Neutrophil (primary cell): Measurements from ENCODE around the gene ATP8B4.
"Not testable (repeated sequence)": the region's sequence is repeated elsewhere in the genome, so short reads cannot be mapped to it uniquely, and the experiment has no call there.

Source experiments
- H3K27ac ChIP-seq: fragments of 200-600 bp; sonication (generic); 2 replicates; pipeline ENCODE4 v1.5.1; 2016; ENCODE audit warnings: mild to moderate bottlenecking, moderate library complexity
- H3K27me3 ChIP-seq: fragments of 200-600 bp; sonication (generic); 2 replicates; pipeline ENCODE4 v1.6.0; 2016; ENCODE audit warnings: mild to moderate bottlenecking
- H3K36me3 ChIP-seq: fragments of 200-600 bp; sonication (generic); 2 replicates; pipeline ENCODE4 v1.5.1; 2017
- H3K4me1 ChIP-seq, 2 experiments: fragments of 200-600 bp in 1 of 2; sonication (generic) in 1 of 2; 1 replicate in 1 of 2; 2 replicates in 1 of 2; pipeline versions ENCODE4 v1.5.1 to v1.6.1; 2013 to 2016; ENCODE audit warnings: low read depth in 1 of 2, low read length in 1 of 2, mild to moderate bottlenecking in 1 of 2, moderate library complexity in 1 of 2; ENCODE audit not compliant: control insufficient read depth in 1 of 2, insufficient read depth in 1 of 2
- H3K4me3 ChIP-seq, 2 experiments: fragments of 200-600 bp in 1 of 2; sonication (generic) in 1 of 2; 1 replicate in 1 of 2; 2 replicates in 1 of 2; pipeline ENCODE4 v1.5.1; 2013 to 2016; ENCODE audit warnings: low read depth in 1 of 2, low read length in 1 of 2, mild to moderate bottlenecking in 1 of 2, moderate library complexity in 1 of 2
- H3K9me3 ChIP-seq: fragments of 200-600 bp; sonication (generic); 2 replicates; pipeline ENCODE4 v1.5.1; 2016
- TF ChIP-seq, protein P1 (sequence below): fragments of 200-600 bp; sonication (generic); IDR thresholded peaks from 2 replicates; pipeline ENCODE4 v1.5.1; 2016; ENCODE audit warnings: antibody characterized with exemption

ATP8B4 gene

DNA sequence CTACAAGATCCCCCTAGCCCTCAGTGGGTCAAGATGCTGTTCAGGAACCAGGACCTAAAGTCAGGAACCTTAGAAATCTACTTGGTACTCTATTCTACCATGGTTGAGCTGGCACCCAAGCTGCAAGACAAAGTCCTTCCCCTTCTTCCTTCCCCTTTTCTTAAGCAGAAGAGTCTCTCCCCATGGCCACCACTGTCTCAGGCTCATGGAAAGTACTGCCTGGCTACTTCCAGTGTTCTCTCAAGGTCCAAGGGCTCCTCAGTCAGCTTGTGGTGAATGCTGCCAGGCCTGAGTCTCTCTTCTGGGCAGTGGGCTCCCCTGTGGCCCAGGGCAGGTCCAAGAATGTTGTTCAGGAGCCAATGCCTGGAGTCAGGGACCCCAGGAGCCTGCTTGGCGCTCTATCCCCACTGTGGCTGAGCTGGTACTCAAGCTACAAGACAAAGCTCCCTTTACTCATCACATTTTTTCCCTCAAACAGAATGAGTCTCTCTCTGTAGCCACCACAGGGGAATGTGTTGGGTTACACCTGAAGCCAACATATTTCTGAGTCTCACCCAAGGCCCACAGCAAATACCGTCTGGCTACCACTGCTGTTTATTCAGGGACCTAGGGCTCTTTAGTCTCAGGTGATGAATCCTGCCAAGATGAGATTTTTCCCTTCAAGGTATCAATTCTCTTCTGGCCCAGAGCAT is 44.8 kb upstream of the ATP8B4 start:
- peak overlapping the region; percentile 45 for H3K27ac ChIP-seq
- H3K36me3 ChIP-seq, result no peaks in the 10 kb centered on the region
- no peaks in the 10 kb centered on the region for H3K9me3 ChIP-seq
- no peaks in the 10 kb centered on the region for H3K27me3 ChIP-seq
- TF ChIP-seq, protein P1, sequence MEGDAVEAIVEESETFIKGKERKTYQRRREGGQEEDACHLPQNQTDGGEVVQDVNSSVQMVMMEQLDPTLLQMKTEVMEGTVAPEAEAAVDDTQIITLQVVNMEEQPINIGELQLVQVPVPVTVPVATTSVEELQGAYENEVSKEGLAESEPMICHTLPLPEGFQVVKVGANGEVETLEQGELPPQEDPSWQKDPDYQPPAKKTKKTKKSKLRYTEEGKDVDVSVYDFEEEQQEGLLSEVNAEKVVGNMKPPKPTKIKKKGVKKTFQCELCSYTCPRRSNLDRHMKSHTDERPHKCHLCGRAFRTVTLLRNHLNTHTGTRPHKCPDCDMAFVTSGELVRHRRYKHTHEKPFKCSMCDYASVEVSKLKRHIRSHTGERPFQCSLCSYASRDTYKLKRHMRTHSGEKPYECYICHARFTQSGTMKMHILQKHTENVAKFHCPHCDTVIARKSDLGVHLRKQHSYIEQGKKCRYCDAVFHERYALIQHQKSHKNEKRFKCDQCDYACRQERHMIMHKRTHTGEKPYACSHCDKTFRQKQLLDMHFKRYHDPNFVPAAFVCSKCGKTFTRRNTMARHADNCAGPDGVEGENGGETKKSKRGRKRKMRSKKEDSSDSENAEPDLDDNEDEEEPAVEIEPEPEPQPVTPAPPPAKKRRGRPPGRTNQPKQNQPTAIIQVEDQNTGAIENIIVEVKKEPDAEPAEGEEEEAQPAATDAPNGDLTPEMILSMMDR, result no peak
- H3K4me1 ChIP-seq, result peaks cover 8 to 12% of the 10 kb centered on the region in 2 experiments
- H3K4me3 ChIP-seq, result no peak overlapping the region

GRCh38 chr15:50162969-50163718 is 44.1 kb upstream of the ATP8B4 start:
- Histone ChIP-seq H3K27me3 (no peaks in the 10 kb centered on the region), H3K36me3 (no peaks in the 10 kb centered on the region), H3K27ac (peak overlapping the region; percentile 45), H3K9me3 (no peaks in the 10 kb centered on the region), H3K4me3 (no peak overlapping the region), H3K4me1 (peaks cover 8 to 12% of the 10 kb centered on the region in 2 experiments)
- TF ChIP-seq, protein P1, result no peak

DNA sequence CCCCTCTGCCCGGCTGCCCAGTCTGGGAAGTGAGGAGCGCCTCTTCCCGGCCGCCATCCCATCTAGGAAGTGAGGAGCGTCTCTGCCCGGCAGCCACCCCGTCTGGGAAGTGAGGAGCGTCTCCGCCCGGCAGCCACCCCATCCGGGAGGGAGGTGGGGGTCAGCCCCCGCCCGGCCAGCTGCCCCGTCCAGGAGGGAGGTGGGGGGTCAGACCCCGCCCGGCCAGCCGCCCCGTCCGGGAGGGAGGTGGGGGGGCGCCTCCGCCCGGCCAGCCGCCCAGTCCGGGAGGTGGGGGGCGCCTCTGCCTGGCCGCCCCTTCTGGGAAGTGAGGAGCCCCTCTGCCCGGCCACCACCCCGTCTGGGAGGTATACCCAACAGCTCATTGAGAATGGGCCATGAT is 39.2 kb upstream of the ATP8B4 start:
- not testable (repeated sequence) for H3K4me1 ChIP-seq, H3K36me3 ChIP-seq, H3K4me3 ChIP-seq, H3K27ac ChIP-seq, H3K9me3 ChIP-seq, H3K27me3 ChIP-seq

- Histone ChIP-seq H3K9me3 (no peaks in the 10 kb centered on the region), H3K4me3 (no peak overlapping the region), H3K27ac (no peak overlapping the region), H3K4me1 (peaks cover 0 to 3% of the 10 kb centered on the region in 2 experiments), H3K27me3 (no peaks in the 10 kb centered on the region), H3K36me3 (no peaks in the 10 kb centered on the region)
- TF ChIP-seq, protein P1, result no peak
Observed at GRCh38 chr15:50151476-50151875, 32.4 kb upstream of the ATP8B4 start.

GRCh38 chr15:50150851-50151250 is 31.8 kb upstream of the ATP8B4 start:
- peaks cover 0 to 5% of the 10 kb centered on the region in 2 experiments for H3K4me1 ChIP-seq
- H3K36me3 ChIP-seq, result no peaks in the 10 kb centered on the region
- TF ChIP-seq, protein P1, result no peak
- no peak overlapping the region for H3K4me3 ChIP-seq
- no peaks in the 10 kb centered on the region for H3K9me3 ChIP-seq
- no peak overlapping the region for H3K27ac ChIP-seq
- no peaks in the 10 kb centered on the region for H3K27me3 ChIP-seq

DNA sequence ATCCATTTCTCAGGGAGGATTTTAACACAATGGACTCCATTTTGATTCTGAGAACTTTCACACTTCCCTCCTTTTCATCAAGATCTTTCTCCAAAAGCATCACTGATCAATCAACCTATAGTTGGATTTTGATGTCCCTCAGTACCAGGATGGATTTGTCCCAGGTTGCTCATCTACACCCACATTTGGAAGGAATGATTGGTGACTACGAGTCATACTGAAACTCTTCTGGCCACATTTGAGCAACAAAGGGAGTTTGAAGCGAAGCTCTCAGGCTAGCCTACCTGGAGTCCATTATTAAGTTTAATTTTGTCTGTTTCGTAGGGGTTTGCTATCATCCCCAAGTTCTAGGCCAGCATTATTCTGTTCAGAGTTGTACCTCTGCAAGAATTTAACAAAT is 31.3 kb upstream of the ATP8B4 start:
- Histone ChIP-seq H3K36me3 (no peaks in the 10 kb centered on the region), H3K27me3 (no peaks in the 10 kb centered on the region), H3K4me1 (peaks cover 3 to 8% of the 10 kb centered on the region in 2 experiments), H3K4me3 (no peak overlapping the region), H3K27ac (no peak overlapping the region), H3K9me3 (no peaks in the 10 kb centered on the region)
- TF ChIP-seq, protein P1, result no peak
